ENCODE results near the gene HMGXB4. TPM values are rescaled to one million over a fixed set of nuclear protein-coding genes. Genes with fewer than 3 reads are reported as not detected.
A peak's percentile ranks its signal among the peaks of the same experiment; 100 is the strongest.

The HMGXB4 gene
- total and polyA plus RNA-seq, 7 experiments from 2014 or later: 12.2 to 39.1 (median 24.1) TPM

DNA sequence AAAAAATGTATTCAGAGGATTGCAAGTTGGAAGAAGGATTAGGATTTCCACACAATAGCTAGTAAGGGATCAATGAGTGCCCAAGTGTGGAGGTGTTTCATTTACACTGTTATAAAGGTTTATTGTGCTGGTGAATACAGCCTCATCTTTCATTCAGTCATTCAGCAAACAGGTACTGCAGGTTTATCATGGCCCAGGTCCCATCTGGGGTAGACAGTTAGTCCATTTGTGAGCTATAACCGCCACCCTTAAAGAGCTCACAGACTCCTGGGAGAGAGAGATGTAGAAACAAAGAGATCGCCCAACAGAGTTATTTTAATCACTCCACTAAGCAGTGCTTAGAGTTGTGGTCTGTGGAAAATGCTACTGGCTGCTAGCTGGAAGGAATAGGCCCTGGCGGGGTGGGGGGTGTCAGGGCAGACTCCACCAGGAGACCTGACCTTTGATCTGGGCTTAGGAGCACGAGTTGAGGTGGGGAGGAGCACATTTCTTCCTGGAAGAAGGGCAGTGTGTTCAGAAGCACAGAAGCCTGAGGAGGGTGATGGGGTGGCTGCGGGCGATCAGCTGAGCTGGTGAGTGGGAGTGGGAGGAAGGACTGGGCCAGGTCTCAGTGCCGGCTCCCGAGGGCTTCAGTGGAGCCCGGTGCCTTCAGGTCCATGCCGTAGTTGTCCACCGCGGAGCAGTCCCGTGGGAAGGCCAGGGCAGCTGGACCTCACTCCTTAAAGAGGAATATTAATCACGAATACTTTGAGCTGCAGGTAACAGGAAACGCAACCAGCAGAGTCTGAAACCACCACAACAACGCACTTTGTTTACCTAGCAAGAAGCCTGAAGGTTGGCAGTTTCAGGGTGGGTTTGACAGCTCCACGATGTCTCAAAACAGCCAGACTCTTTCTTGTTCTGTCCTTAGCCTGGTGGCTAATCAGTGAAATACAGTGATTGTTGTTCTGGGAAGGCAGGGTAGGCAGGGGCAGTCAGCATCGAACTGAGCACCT lies 53.6 kb downstream of the HMGXB4 start:
- ChIA-PET POLR2A (interaction anchor here (0.6 to 3.9 kb wide), 2 partner anchors 12 to 926 kb away, joined by 3 to 28 read pairs; partner anchors contain the start of gene TOM1), CTCF (interaction anchor here (0.7 kb wide), 1 partner anchor 13 kb away, joined by 4 read pairs; no protein-coding TSS in a partner anchor)
- peaks cover 0 to 10% (median 3%) of the 10 kb centered on the region in 5 donors for H3K36me3 Mint-ChIP-seq
- no peaks in the 10 kb centered on the region for H3K27me3 Mint-ChIP-seq
- DNase-seq (peak in 1 of 9 donors; percentile 19), ATAC-seq (no peak)
- H3K4me1 Mint-ChIP-seq: peaks cover 55 to 92% (median 86%) of the 10 kb centered on the region in 7 donors
- Histone ChIP-seq H3K4me1 (ENCODE audit: control insufficient read depth in 2 of 2, insufficient read depth in 2 of 2, low read length in 2 of 2) (peaks cover 32 to 33% of the 10 kb centered on the region in 2 donors), H3K27me3 (ENCODE audit: control insufficient read depth in 2 of 2, insufficient read depth in 2 of 2, low read length in 2 of 2) (no peaks in the 10 kb centered on the region), H3K9me3 (ENCODE audit: control insufficient read depth in 2 of 3, low read length in 3 of 3) (no peaks in the 10 kb centered on the region), H3K4me3 (ENCODE audit: low read length) (no peak overlapping the region), H3K36me3 (ENCODE audit: control insufficient read depth in 2 of 3, insufficient read depth in 3 of 3, low read length in 3 of 3) (peaks cover 0 to 2% (median 0%) of the 10 kb centered on the region in 3 experiments), H3K27ac (ENCODE audit: low read depth, low read length) (no peak overlapping the region)
- H3K4me3 Mint-ChIP-seq: peak overlapping the region in 7 of 10 donors; percentile 10 to 64 (median 28)
- intact Hi-C loops (cut with micrococcal nuclease): no loop called here
- H3K27ac Mint-ChIP-seq: peak overlapping the region in 3 of 9 donors; percentile 28 to 76 (median 34)
- peaks cover 0 to 2% (median 0%) of the 10 kb centered on the region in 11 donors for H3K9me3 Mint-ChIP-seq

DNA sequence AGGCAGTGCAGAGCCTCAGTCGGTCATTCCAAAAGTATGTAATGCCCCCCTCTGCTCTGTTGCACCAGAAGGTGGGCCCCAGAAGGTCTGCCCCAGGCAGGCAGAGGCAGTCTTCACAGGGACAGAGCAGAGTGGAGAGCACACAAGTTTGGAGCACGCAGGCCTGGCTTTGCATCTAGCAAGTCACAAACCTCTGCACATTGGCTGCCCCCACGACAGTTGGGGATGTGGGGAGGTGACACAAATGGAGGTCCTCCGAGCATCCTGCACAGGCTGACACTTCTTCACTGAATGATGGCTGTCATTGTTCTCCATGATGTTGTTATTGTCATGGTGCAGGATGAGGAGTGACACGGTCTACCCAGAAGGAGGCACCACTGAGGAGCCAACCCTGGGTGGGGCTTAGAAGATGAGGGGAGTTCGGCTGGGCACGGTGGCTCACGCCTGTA lies 54.3 kb downstream of the HMGXB4 start:
- Mint-ChIP-seq H3K4me3 (no peak overlapping the region), H3K4me1 (peaks cover 50 to 90% (median 78%) of the 10 kb centered on the region in 7 donors), H3K9me3 (peaks cover 0 to 2% (median 0%) of the 10 kb centered on the region in 11 donors), H3K27me3 (no peaks in the 10 kb centered on the region), H3K36me3 (peaks cover 0 to 10% (median 3%) of the 10 kb centered on the region in 5 donors), H3K27ac (peak overlapping the region in 2 of 9 donors; percentile 41 to 76)
- ChIA-PET POLR2A (interaction anchor here (3.9 kb wide), 1 partner anchor 12 kb away, joined by 28 read pairs; the partner anchor contains the start of gene TOM1), CTCF (interaction anchor here (0.7 kb wide), 1 partner anchor 13 kb away, joined by 4 read pairs; no protein-coding TSS in a partner anchor)
- H3K27me3 ChIP-seq (ENCODE audit: control insufficient read depth in 2 of 2, insufficient read depth in 2 of 2, low read length in 2 of 2): no peaks in the 10 kb centered on the region
- H3K27ac ChIP-seq (ENCODE audit: low read depth, low read length): no peak overlapping the region
- ATAC-seq (no peak), DNase-seq (no peak)
- no peak overlapping the region for H3K4me3 ChIP-seq (ENCODE audit: low read length)
- peaks cover 0 to 8% (median 0%) of the 10 kb centered on the region in 3 experiments for H3K36me3 ChIP-seq (ENCODE audit: control insufficient read depth in 2 of 3, insufficient read depth in 3 of 3, low read length in 3 of 3)
- H3K9me3 ChIP-seq (ENCODE audit: control insufficient read depth in 2 of 3, low read length in 3 of 3): no peaks in the 10 kb centered on the region
- peaks cover 24 to 27% of the 10 kb centered on the region in 2 donors for H3K4me1 ChIP-seq (ENCODE audit: control insufficient read depth in 2 of 2, insufficient read depth in 2 of 2, low read length in 2 of 2)
- intact Hi-C loops (cut with micrococcal nuclease): no loop called here

DNA sequence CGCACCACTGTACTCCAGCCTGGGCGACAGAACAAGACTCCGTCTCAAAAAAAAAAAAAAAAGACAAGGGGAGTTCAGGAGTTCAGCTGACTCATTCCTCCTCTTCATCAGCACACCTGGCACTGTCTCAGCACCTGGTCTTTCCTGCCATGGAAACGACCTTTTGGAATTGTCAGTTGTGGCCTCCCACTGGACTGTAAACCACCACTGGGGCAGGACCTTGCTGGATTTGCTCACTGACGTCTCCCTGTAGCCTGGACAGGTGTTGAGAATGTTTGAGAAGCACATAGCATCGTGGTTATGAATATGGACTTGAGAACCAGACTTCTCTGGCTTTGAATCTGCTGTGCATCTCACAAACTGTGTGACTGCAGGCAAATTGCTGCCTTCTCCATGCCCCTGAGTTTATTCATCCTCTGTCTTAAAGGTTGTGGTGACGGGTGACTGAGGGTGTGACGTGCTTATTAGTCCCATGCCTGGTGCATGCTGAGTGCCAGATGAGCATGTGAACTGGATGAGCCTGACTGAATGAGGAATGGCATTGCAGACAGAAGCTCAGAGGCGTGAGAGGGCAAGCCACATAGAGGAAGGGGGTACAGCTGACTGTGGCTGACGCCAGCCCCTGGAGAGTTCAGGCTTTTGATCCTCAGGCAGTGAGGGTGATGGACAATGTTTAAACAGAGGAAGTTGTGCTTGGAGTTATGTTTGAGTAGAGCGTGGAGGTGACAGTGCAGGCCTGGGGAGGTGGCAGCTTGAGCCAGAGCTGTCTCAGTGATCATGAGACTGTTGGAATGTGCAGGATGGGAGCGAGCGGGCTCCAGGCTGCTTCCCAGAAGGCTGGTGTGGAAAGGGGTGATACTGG lies 55.1 kb downstream of the HMGXB4 start:
- intact Hi-C loops (cut with micrococcal nuclease): no loop called here
- H3K4me1 ChIP-seq (ENCODE audit: control insufficient read depth in 2 of 2, insufficient read depth in 2 of 2, low read length in 2 of 2): peaks cover 16 to 18% of the 10 kb centered on the region in 2 donors
- ChIA-PET POLR2A (no interaction called here), CTCF (no interaction called here)
- peak overlapping the region in 5 of 10 donors; percentile 8 to 29 (median 16) for H3K4me3 Mint-ChIP-seq
- H3K27ac ChIP-seq (ENCODE audit: low read depth, low read length): no peak overlapping the region
- no peaks in the 10 kb centered on the region for H3K27me3 Mint-ChIP-seq
- no peaks in the 10 kb centered on the region for H3K27me3 ChIP-seq (ENCODE audit: control insufficient read depth in 2 of 2, insufficient read depth in 2 of 2, low read length in 2 of 2)
- peaks cover 0 to 13% (median 3%) of the 10 kb centered on the region in 5 donors for H3K36me3 Mint-ChIP-seq
- no peak overlapping the region for H3K4me3 ChIP-seq (ENCODE audit: low read length)
- peak overlapping the region in 8 of 9 donors; percentile 24 to 67 (median 40) for H3K27ac Mint-ChIP-seq
- H3K9me3 ChIP-seq (ENCODE audit: control insufficient read depth in 2 of 3, low read length in 3 of 3): no peaks in the 10 kb centered on the region
- no peak for DNase-seq
- peaks cover 44 to 81% (median 70%) of the 10 kb centered on the region in 7 donors for H3K4me1 Mint-ChIP-seq
- peak; percentile 39 for ATAC-seq
- H3K36me3 ChIP-seq (ENCODE audit: control insufficient read depth in 2 of 3, insufficient read depth in 3 of 3, low read length in 3 of 3): peaks cover 0 to 15% (median 2%) of the 10 kb centered on the region in 3 experiments
- H3K9me3 Mint-ChIP-seq: peaks cover 0 to 2% (median 0%) of the 10 kb centered on the region in 11 donors

DNA sequence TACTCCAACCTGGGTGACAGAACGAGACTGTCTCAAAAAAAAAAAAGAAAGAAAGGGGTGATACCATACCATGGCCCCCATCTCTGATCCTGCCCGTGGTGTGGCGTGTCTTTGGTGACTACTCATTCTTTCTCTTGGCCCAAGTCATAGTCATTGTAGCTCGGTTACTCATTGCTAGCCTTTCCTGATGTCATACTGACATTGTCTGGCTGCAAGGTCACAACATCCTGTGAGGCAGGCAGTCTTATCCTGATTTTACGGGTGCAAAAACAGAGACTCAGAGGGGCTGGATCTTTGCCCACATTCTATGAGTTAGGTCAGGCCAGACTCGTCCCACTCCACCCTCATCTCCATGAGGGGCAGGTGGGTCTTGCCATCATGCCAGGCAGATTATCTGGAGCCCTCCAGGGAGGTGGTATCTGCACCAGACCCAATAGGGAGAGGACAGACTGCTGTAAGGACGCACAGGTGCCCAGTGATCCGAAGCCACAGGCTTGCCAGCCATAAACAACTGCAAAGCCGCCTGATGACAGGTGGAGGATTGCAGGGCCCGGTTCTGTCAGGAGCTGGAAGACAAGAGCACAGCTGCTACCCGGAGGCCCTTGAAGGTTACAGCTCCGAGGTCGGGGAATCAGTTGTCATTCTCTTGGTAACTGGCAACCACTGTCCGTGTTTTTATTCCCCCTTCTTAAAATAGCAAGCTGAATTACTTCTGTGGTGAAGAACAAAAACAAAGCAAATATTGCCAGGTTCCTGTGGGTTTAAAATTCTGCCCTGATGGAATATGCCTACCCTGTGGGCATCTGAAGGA lies 56.2 kb downstream of the HMGXB4 start:
- no peak overlapping the region for H3K4me3 ChIP-seq (ENCODE audit: low read length)
- intact Hi-C loops (cut with micrococcal nuclease): no loop called here
- peaks cover 0 to 22% (median 3%) of the 10 kb centered on the region in 5 donors for H3K36me3 Mint-ChIP-seq
- H3K36me3 ChIP-seq (ENCODE audit: control insufficient read depth in 2 of 3, insufficient read depth in 3 of 3, low read length in 3 of 3): peaks cover 0 to 26% (median 7%) of the 10 kb centered on the region in 3 experiments
- peaks cover 5 to 14% of the 10 kb centered on the region in 2 donors for H3K4me1 ChIP-seq (ENCODE audit: control insufficient read depth in 2 of 2, insufficient read depth in 2 of 2, low read length in 2 of 2)
- no peaks in the 10 kb centered on the region for H3K27me3 ChIP-seq (ENCODE audit: control insufficient read depth in 2 of 2, insufficient read depth in 2 of 2, low read length in 2 of 2)
- no peaks in the 10 kb centered on the region for H3K9me3 ChIP-seq (ENCODE audit: control insufficient read depth in 2 of 3, low read length in 3 of 3)
- peak; percentile 21 for ATAC-seq
- H3K4me3 Mint-ChIP-seq: peak overlapping the region in 3 of 10 donors; percentile 13 to 37 (median 21)
- ChIA-PET CTCF (no interaction called here), POLR2A (no interaction called here)
- H3K27ac ChIP-seq (ENCODE audit: low read depth, low read length): no peak overlapping the region
- peak overlapping the region in 5 of 9 donors; percentile 28 to 57 (median 48) for H3K27ac Mint-ChIP-seq
- H3K4me1 Mint-ChIP-seq: peaks cover 33 to 70% (median 60%) of the 10 kb centered on the region in 7 donors
- H3K9me3 Mint-ChIP-seq: peaks cover 0 to 2% (median 0%) of the 10 kb centered on the region in 11 donors
- H3K27me3 Mint-ChIP-seq: no peaks in the 10 kb centered on the region
- no peak for DNase-seq

DNA sequence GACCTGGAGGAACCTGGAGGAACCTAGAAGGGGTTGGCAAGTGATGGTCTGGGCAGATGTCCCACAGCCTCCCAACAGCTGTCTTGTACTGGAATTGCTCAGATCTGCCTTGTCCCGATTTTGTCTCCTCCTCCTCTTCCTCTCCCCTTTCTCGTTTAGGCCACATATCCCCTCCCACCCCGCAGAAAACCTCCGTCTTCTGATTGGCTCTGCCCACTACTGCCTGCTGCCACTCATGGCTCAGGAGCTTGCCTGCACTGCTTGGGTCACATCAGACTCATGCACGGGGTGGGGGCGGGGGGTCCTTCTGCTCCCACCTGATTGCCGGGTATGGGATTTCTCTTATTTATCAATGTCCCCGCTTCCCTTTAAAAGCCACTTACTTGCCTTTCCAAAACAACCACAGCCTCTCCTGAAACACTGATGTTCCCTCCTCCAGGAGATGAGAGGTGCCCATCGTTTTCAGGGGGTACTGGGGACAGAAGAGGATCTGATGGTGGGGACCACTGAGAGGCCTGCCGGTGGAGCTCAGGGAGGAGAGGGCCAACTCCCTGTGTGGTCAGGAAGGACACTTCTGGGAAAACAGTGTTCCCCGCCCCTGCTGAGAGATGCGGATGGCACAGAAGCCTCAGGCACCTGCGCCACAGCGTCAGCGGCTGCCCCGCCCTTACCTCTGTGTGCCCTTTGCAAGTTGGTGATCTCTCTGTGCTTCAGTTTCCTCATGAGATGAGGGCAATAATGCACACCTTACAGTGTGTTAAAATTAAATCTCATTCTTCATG lies 57.1 kb downstream of the HMGXB4 start:
- ATAC-seq (no peak), DNase-seq (no peak)
- H3K36me3 Mint-ChIP-seq: peaks cover 0 to 20% (median 3%) of the 10 kb centered on the region in 5 donors

More for the DNA sequence above, 57.1 kb downstream of the HMGXB4 start:
- H3K4me1 Mint-ChIP-seq: peaks cover 31 to 62% (median 52%) of the 10 kb centered on the region in 7 donors
- intact Hi-C loops (cut with micrococcal nuclease): no loop called here
- POLR2A ChIA-PET: interaction anchor here (0.8 kb wide), 1 partner anchor 17 kb away, joined by 5 read pairs; no protein-coding TSS in a partner anchor
- Histone ChIP-seq H3K4me1 (ENCODE audit: control insufficient read depth in 2 of 2, insufficient read depth in 2 of 2, low read length in 2 of 2) (peaks cover 0 to 6% of the 10 kb centered on the region in 2 donors), H3K4me3 (ENCODE audit: low read length) (no peak overlapping the region), H3K9me3 (ENCODE audit: control insufficient read depth in 2 of 3, low read length in 3 of 3) (no peaks in the 10 kb centered on the region), H3K27me3 (ENCODE audit: control insufficient read depth in 2 of 2, insufficient read depth in 2 of 2, low read length in 2 of 2) (no peaks in the 10 kb centered on the region), H3K27ac (ENCODE audit: low read depth, low read length) (no peak overlapping the region), H3K36me3 (ENCODE audit: control insufficient read depth in 2 of 3, insufficient read depth in 3 of 3, low read length in 3 of 3) (peaks cover 0 to 35% (median 11%) of the 10 kb centered on the region in 3 experiments)
- peak overlapping the region in 3 of 9 donors; percentile 15 to 51 (median 29) for H3K27ac Mint-ChIP-seq
- no peaks in the 10 kb centered on the region for H3K27me3 Mint-ChIP-seq
- peaks cover 0 to 2% (median 0%) of the 10 kb centered on the region in 11 donors for H3K9me3 Mint-ChIP-seq
- peak overlapping the region in 4 of 10 donors; percentile 28 to 48 (median 32) for H3K4me3 Mint-ChIP-seq
- CTCF ChIA-PET: no interaction called here

Measured in naive thymus-derived CD4-positive, alpha-beta T cell (primary cell).